GM12865 (cell line): ENCODE results near the gene CLN6.

Source experiments
- DNase-seq: peaks from one replicate; pipeline ENCODE4 v3.0.0; 2010; ENCODE audit warnings: low read depth
- H3K4me3 ChIP-seq: 2 replicates; pipeline ENCODE4 v1.5.1; 2011; ENCODE audit warnings: mild to moderate bottlenecking, low read depth, low read length, control low read depth
- CTCF ChIP-seq: IDR thresholded peaks from 2 replicates; pipeline ENCODE4 v1.5.1; 2011; ENCODE audit warnings: low read length, control low read depth, low read depth, inconsistent platforms; ENCODE audit not compliant: insufficient read depth; ENCODE audit errors: missing control alignments

Gene CLN6

GRCh38 chr15:68275165-68275746, 45.7 kb upstream of the CLN6 start:
- no peak overlapping the region for H3K4me3 ChIP-seq
- DNase-seq = no peak
- no peak for TF ChIP-seq CTCF

DNA sequence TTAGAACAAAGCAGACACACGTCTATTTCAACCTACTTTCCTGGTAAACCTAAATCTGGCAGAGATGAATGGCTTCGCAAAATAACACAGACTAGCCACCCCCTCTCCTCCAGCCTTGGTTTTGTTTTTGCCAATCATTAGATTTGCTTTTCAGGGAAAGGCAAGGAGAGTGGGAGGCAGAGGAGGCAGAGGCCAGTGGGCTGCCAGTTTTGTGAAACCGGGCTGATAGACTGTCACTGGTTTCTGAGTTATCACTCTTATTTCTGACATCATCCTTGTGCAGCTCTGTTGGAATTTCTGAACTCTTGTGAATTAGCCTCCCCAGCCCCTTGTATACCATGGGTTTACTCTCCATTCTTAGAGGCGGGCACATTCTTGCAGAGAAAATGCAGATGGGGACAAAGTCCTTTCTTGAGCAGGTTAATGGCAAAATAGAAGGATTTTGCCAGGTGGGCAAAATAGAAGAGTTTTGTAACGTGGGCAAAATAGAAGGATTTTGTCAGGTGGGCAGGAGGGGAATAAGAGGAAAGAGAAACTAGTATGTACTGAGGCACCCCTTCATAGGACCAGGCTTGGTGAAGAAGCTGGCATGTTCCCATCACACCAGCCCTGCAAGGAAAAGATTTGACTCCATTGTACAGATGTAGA, 44.8 kb upstream of the CLN6 start:
- TF ChIP-seq CTCF = no peak
- no peak overlapping the region for H3K4me3 ChIP-seq
- no peak for DNase-seq

GRCh38 chr15:68272721-68273271, 43.3 kb upstream of the CLN6 start:
- no peak for TF ChIP-seq CTCF
- no peak for DNase-seq
- no peak overlapping the region for H3K4me3 ChIP-seq

- DNase-seq = no peak
- TF ChIP-seq CTCF = no peak
- no peak overlapping the region for H3K4me3 ChIP-seq
Measured at GRCh38 chr15:68271854-68272471, 42.4 kb upstream of the CLN6 start.

DNA sequence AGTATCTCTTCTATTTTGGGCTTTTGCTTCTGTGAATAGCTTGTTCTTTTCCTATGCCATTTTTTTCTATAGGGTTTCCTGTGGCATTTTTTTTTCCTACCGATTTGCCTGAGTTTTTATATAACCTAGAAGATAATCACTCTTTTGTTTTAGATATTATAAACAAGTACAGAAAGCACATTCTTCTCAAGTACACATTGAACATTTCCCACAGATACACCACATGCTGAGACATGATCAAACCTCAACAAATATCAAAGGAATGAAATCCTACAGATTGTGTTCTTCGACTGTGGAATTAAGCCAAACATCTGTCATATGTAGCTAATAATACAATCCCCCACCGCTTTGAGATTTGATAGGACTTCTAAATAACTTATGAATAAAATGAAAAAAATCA, 38.9 kb upstream of the CLN6 start:
- H3K4me3 ChIP-seq = no peak overlapping the region
- TF ChIP-seq CTCF = no peak
- no peak for DNase-seq

- no peak overlapping the region for H3K4me3 ChIP-seq
- TF ChIP-seq CTCF = no peak
- no peak for DNase-seq
Measured at GRCh38 chr15:68265674-68266073, 36.1 kb upstream of the CLN6 start.
